GM21717 (cell line): ENCODE measurements around the gene PVRIG.
"Not testable (repeated sequence)": the region's sequence is repeated elsewhere in the genome, so short reads cannot be mapped to it uniquely, and the experiment has no call there.

Experiments
- ATAC-seq: cut with Tn5 transposase; IDR thresholded peaks from one replicate; pipeline ENCODE4 v1.9.1; 2021; ENCODE audit warnings: mild to moderate bottlenecking, moderate library complexity; ENCODE audit not compliant: unreplicated experiment

Gene PVRIG

GRCh38 chr7:100224891-100225290, 5.1 kb downstream of the PVRIG start:
- not testable (repeated sequence) for ATAC-seq

GRCh38 chr7:100234660-100235317, 15.0 kb downstream of the PVRIG start:
- not testable (repeated sequence) for ATAC-seq

DNA sequence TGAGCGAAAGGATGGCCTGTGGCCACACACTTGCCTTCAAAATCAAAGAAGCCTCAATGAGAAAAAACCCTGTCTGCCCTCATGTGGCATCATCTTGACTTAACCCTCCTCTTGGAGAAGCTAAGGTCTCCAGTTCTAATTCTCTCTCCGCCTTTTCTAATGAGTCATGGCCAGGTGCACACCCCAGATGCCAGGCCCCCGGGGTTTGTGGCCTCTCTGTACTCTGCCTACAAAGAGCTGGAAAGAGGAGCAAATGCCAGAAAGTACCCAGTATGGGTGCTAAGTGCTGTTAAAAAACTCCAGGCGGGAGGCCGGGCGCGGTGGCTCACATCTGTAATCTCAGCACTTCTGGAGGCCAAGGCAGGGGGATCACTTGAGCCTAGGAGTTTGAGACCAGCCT, 20.2 kb downstream of the PVRIG start:
- not testable (repeated sequence) for ATAC-seq

DNA sequence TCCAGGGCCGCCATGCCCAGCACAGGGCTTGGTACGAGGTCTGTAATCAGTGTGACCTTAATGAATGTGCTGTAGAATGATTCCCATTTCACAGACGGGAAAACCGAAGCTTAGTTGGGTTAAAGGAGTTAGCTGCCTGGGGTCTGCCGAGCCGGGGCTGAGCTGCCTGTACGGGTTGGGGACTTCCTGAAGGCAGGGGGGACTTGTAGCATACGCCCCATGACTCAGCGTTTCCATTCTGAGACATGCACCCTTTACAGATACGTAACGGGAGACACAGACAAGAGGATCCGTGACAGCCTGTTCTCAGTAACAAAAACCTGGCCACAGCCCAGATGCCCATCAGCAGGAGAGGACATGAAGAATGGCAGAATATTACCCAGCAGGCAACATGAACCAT, 23.6 kb downstream of the PVRIG start:
- ATAC-seq: peak; percentile 57

GRCh38 chr7:100244988-100245605, 25.3 kb downstream of the PVRIG start:
- not testable (repeated sequence) for ATAC-seq

DNA sequence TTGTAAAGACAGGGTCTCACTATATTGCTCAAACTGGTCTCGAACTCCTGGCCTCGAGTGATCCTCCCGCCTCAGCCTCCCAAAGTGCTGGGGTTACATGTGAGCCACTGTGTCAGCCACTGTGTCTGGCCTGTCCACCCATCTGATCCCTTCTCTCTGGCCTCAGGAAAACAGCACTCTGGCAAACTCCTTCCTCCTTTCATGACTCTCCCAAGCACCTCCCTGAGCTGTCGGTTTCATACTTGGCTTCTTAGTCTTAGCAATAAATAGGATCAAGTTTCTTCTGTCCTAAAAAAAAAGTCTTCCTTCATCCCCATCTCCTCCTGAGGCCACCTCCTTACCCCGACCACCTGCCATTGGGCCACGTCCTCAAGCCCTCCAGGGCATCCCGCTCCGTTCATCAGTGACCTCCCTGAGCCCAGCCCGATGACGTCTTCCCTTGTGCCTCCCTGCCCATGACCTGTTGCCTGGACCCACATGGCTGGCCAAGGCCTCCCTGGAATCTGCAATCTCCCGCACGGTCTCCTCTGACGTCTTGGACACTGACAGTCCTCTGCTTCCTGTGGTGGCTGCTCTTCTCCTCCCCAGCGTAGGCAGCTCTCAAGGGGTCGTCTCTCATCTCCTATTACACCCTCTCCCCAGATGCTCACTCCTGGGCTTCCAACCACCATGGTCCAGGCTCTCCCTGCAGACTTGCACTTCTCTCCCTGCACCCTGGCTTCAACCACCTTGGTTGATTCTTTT, 26.5 kb downstream of the PVRIG start:
- ATAC-seq: not testable (repeated sequence)

DNA sequence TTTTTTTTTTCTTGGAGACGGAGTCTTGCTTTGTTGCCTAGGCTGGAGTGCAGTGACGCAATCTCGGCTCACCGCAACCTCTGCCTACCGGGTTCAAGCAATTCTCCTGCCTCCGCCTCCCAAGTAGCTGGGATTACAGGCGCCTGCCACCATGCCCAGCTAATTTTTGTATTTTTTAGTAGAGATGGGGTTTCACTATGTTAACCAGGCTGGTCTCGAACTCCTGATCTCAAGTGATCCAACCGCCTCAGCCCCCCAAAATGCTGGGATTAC, 27.1 kb downstream of the PVRIG start:
- ATAC-seq: not testable (repeated sequence)

- no peak for ATAC-seq
These were observed 27.5 kb downstream of the PVRIG start for GRCh38 chr7:100247152-100247757.

DNA sequence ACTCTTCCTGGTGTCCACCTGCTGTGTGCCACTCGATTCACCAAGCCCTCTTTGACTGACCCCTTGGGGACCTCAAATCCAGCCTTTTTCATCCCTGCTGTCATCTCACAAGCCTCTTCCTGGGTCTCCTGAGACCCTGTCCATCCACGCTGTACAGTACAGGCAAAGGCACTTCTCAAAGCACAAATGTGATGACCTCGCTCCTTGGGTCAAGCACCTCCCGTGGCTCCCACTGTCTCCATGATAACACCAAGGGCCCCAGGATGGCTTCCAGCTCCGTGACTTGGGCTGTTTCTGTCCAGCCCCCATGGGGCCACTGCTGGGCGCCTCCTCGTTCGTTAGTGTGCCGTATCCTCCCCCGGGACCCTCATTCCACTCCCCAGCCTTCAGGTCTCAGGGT, 28.7 kb downstream of the PVRIG start:
- no peak for ATAC-seq

- no peak for ATAC-seq
These were observed 37.3 kb downstream of the PVRIG start for GRCh38 chr7:100257017-100257416.

DNA sequence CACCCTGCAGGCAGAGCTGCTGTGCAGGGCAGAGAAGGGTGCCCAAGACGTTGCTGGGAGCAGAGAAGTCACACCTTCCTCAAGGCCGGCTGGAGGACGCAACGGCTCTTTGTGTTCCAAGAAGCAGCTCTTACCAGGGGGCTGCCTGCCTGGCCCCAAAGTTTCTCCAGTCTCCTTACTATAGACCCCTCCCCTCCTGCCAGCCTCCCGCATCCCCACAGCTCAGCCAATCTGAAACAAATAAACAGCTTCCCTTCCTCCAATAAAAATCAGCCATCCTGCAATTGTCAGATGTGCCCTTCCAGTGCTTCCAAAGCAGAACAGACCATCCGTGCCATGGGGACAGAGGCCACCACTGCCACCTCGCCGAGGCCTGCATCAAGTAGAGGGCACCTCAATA, 40.2 kb downstream of the PVRIG start:
- ATAC-seq: not testable (repeated sequence)

- ATAC-seq: not testable (repeated sequence)
These were observed 43.1 kb downstream of the PVRIG start for GRCh38 chr7:100262896-100263295.

GRCh38 chr7:100264223-100264622, 44.5 kb downstream of the PVRIG start:
- not testable (repeated sequence) for ATAC-seq

- not testable (repeated sequence) for ATAC-seq
These were observed 45.0 kb downstream of the PVRIG start for GRCh38 chr7:100264669-100265165.

GRCh38 chr7:100265851-100266250, 46.1 kb downstream of the PVRIG start:
- not testable (repeated sequence) for ATAC-seq

GRCh38 chr7:100266576-100267354, 47.0 kb downstream of the PVRIG start:
- ATAC-seq: no peak

DNA sequence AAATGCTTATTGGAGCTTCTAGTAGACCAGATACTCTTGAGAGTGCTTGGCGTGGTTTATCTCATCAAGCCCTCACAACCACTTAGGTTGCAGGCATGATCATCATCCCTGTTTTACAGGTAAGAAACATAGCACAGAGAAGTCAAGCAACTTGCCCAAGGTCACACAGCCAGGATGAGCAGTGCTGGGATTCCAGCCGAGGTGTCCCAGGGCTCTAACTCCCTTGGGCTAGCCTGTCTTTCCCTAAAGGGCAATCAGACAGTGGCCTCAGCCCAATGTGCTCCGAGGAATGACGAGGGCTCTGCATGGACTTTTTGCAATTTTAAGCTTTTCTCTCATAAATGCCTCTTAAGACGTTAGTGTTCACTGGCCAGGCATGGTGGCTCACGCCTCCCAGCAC, 47.9 kb downstream of the PVRIG start:
- no peak for ATAC-seq

GRCh38 chr7:100268882-100269281, 49.1 kb downstream of the PVRIG start:
- not testable (repeated sequence) for ATAC-seq

GRCh38 chr7:100269306-100270045, 49.7 kb downstream of the PVRIG start:
- not testable (repeated sequence) for ATAC-seq
